HG02623 (cell line): Measurements from ENCODE around the gene SP2.

ENCODE experiments used
- ATAC-seq: cut with Tn5 transposase; IDR thresholded peaks from one replicate; pipeline ENCODE4 v1.9.1; 2021; ENCODE audit warnings: moderate library complexity; ENCODE audit not compliant: unreplicated experiment

The SP2 gene

GRCh38 chr17:47870056-47870455 is 26.0 kb upstream of the SP2 start:
- no peak for ATAC-seq

GRCh38 chr17:47871048-47871447 is 25.0 kb upstream of the SP2 start:
- ATAC-seq = no peak

GRCh38 chr17:47872019-47872650 is 23.9 kb upstream of the SP2 start:
- ATAC-seq = no peak

GRCh38 chr17:47872651-47873161 is 23.3 kb upstream of the SP2 start:
- no peak for ATAC-seq

- no peak for ATAC-seq
These were observed 22.6 kb upstream of the SP2 start for GRCh38 chr17:47873200-47874090.

- no peak for ATAC-seq
These were observed 20.7 kb upstream of the SP2 start for GRCh38 chr17:47875011-47875985.

GRCh38 chr17:47877368-47878034 is 18.5 kb upstream of the SP2 start:
- ATAC-seq = no peak

GRCh38 chr17:47878203-47879027 is 17.6 kb upstream of the SP2 start:
- no peak for ATAC-seq

- no peak for ATAC-seq
These were observed 16.9 kb upstream of the SP2 start for GRCh38 chr17:47879028-47879585.

GRCh38 chr17:47879776-47880454 is 16.1 kb upstream of the SP2 start:
- no peak for ATAC-seq

GRCh38 chr17:47882247-47882646 is 13.8 kb upstream of the SP2 start:
- ATAC-seq = no peak

- ATAC-seq = no peak
These were observed 13.1 kb upstream of the SP2 start for GRCh38 chr17:47882695-47883588.

- no peak for ATAC-seq
These were observed 12.2 kb upstream of the SP2 start for GRCh38 chr17:47883589-47884426.

- ATAC-seq = no peak
These were observed 11.7 kb upstream of the SP2 start for GRCh38 chr17:47884427-47884740.

GRCh38 chr17:47884905-47885730 is 10.9 kb upstream of the SP2 start:
- no peak for ATAC-seq

GRCh38 chr17:47888293-47888692 is 7.7 kb upstream of the SP2 start:
- no peak for ATAC-seq
